Measurements from ENCODE around the gene CABLES1.

GRCh38 chr18:23106575-23106974 is 28.7 kb upstream of the CABLES1 start:
- TF ChIP-seq CTCF (IDR thresholded peaks at IDR 0.05), result peak in 2 of 5 experiments; percentile 26 to 27
- TF ChIP-seq EP300 (IDR thresholded peaks at IDR 0.05; ENCODE audit: low read depth), result no peak
- TF ChIP-seq POLR2A (IDR thresholded peaks at IDR 0.05), result no peak
- peak in 2 of 3 donors; percentile 25 to 37 for TF ChIP-seq POLR2AphosphoS5 (IDR thresholded peaks at IDR 0.05)

Data from transverse colon (tissue), 4 donors.